ENCODE results near the gene SEPTIN5.

The SEPTIN5 gene

DNA sequence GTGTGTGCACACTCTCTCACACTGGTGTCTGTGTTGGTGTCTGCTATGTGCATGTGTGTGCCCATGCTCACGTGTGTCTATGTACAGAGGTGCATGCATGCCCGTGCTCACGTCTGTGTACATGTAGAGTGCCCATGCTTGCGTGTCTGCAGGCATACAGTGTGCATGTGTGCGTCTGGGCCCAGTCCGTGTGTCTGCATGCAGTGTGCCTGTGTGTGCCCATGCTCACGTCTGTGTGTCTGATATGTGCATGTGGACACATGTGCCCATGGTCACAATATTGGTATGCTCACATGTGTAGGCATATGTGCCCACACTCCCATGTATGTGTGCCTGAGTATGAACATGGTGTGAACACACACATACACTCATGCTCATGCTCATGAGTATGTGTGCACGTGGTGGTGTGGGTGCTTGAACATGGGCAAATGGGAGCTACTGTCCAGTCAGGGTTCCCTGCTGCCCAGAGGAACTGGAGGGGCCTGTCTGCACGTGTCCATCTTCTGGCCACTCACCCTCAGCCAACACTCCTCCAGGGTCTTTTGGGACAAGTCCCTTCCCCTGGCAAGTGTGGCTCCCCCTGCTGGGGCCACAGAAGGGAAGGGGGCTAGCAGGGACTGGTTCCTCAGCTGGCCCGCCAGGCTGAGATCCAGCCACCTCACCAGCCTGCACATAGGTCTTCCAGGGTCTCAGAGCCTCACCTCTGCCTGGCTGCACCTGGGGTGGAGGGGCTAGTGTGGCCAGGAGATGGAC is 39.0 kb downstream of the SEPTIN5 start:
- ChIA-PET POLR2A (ENCODE audit: low non-redundant PET) (no interaction called here), CTCF (interaction anchor here (0.6 to 1.3 kb wide), 2 partner anchors 18 to 22 kb away, joined by 3 to 6 read pairs; no protein-coding TSS in a partner anchor)
- TF ChIP-seq, protein P1, sequence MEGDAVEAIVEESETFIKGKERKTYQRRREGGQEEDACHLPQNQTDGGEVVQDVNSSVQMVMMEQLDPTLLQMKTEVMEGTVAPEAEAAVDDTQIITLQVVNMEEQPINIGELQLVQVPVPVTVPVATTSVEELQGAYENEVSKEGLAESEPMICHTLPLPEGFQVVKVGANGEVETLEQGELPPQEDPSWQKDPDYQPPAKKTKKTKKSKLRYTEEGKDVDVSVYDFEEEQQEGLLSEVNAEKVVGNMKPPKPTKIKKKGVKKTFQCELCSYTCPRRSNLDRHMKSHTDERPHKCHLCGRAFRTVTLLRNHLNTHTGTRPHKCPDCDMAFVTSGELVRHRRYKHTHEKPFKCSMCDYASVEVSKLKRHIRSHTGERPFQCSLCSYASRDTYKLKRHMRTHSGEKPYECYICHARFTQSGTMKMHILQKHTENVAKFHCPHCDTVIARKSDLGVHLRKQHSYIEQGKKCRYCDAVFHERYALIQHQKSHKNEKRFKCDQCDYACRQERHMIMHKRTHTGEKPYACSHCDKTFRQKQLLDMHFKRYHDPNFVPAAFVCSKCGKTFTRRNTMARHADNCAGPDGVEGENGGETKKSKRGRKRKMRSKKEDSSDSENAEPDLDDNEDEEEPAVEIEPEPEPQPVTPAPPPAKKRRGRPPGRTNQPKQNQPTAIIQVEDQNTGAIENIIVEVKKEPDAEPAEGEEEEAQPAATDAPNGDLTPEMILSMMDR (conservative IDR thresholded peaks at IDR 0.05; ENCODE audit: low read depth) = no peak
- H3K27ac ChIP-seq = no peak overlapping the region
- DNase-seq (ENCODE audit: low spot score) = no peak

DNA sequence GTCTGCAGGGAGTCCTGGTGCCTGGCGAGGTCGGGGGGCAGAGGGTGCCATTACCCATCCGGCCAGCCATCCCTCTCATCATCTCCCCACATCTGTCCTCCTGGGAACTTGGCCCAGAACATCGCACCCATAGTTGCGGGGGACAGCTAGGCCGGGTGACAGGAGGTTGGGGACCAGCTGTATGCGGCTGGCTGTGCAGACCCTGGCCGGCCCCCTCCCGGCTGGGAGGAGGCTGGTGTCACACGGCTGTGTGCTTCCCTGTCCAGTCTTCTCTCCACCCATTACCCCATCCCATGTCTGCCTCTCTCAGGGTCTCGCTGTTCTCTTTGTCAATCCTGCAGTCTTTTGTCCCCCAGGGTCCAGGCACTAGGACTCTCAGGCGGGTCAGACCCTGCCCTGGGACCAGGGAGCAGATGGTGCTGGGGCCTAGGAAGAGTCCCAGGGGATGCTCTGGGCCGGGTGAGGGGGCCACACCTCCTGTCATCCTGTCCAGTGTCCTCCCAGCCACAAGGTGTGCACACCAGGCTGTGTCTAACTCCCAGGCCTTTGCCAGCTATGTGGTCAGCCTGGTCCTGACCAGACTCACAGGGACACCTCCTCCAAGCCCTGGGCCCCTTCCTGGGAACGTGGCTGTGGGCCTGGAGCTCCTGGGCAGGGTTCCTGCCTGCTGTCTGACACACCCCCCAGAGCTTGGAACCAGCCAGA is 39.8 kb downstream of the SEPTIN5 start:
- TF ChIP-seq, protein P1 (conservative IDR thresholded peaks at IDR 0.05; ENCODE audit: low read depth) = no peak
- POLR2A ChIA-PET (ENCODE audit: low non-redundant PET) = no interaction called here
- H3K27ac ChIP-seq = no peak overlapping the region
- no peak for DNase-seq (ENCODE audit: low spot score)
- CTCF ChIA-PET = interaction anchor here (1.3 kb wide), 1 partner anchor 23 kb away, joined by 6 read pairs; no protein-coding TSS in a partner anchor

DNA sequence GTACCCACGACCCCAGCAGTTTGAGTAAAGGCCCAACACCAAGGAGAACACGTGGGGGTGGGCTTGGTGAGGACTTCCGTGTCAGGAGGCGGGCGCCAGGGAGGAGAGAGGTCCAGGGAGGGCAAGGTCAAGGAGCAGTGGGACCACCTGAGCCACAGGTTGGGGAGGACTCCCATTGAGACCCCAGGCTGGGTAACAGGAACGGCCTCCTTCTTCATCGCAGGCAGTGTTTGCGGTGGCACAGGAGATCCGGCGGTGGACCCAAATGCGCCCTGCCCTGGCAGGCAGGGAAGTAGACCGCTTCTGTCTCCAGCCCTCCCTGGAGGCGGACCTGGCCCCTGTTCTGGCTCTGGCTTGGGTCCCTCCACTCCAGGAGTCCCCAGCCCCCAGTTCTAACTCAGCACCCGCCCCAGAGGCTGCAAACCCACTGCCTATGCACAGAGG is 40.4 kb downstream of the SEPTIN5 start:
- no peak overlapping the region for H3K27ac ChIP-seq
- POLR2A ChIA-PET (ENCODE audit: low non-redundant PET) = no interaction called here
- DNase-seq (ENCODE audit: low spot score) = no peak
- TF ChIP-seq, protein P1 (conservative IDR thresholded peaks at IDR 0.05; ENCODE audit: low read depth) = no peak
- CTCF ChIA-PET = no interaction called here

DNA sequence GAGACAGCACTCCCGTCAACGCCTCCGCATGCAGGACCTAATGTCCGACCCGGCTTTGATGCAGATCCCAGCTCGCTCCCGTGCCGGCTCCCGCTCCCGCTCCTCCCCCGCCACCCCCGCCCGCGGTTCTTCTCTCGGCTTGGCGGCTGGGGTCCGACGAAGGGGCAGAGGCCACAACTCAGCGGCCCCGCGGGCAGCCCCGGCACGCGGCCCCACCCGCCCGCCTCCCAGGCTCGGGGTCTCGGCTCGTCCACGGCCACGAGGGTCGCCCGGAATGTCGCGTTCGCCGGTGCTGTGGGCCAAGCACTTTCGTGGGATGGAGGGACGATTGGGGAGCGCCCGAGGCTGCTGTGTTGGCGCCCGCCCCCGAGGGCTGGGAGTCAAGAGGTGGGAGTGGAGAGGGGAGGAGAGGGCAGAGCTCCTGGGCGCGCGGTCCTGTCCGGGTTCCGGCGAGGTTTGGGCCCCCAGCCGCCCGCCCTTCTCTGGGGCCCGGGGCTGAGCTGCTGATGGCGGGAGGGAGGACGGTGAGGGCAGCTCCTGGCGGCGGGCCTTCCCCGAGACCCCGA is 40.9 kb downstream of the SEPTIN5 start:
- TF ChIP-seq, protein P1 (conservative IDR thresholded peaks at IDR 0.05; ENCODE audit: low read depth) = no peak
- ChIA-PET POLR2A (ENCODE audit: low non-redundant PET) (no interaction called here), CTCF (no interaction called here)
- no peak overlapping the region for H3K27ac ChIP-seq
- no peak for DNase-seq (ENCODE audit: low spot score)

DNA sequence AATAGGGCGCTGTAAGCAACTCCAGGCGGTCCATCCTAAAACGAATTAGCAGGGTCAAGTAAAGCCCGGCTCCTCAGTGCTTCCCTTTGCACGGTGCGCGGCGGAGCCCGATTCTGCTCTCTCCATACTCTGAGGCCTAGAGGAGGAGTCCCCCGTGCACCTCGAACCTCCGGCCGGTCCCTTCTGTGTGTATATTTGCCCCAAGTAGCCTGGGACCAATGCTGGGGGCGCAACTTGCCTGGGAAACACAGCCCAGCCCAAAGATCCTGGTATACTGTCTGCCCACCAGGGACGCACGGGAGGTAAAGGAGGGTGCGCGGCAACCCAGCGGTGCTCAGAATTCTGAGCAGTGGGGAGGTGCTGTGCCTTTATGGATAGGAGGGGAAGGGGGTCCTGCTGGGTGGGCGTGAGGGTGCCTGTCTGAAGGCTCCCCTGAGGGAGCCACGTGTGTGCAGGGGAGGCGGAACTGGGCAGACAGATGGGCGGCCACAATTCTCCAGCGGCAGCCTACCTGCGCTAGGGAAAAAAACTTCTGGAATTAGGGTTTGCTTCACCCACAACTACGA is 41.5 kb downstream of the SEPTIN5 start:
- no peak for DNase-seq (ENCODE audit: low spot score)
- H3K27ac ChIP-seq = no peak overlapping the region
- ChIA-PET CTCF (interaction anchor here (0.5 to 1.2 kb wide), 10 partner anchors 10 to 156 kb away, joined by 3 to 12 read pairs (median 5); no protein-coding TSS in a partner anchor), POLR2A (ENCODE audit: low non-redundant PET) (no interaction called here)
- TF ChIP-seq, protein P1 (conservative IDR thresholded peaks at IDR 0.05; ENCODE audit: low read depth) = no peak

Data from RWPE1 (cell line).